Choroid plexus epithelial cell (primary cell): ENCODE data around the gene SPARC.

Source experiments
- DNase-seq: peaks from one replicate; pipeline ENCODE4 v3.0.0-alpha.2; 2010; ENCODE audit warnings: low read depth
- H3K4me3 ChIP-seq: 2 replicates; pipeline ENCODE4 v1.5.1; 2011; ENCODE audit warnings: low read depth, mild to moderate bottlenecking, control low read depth, low read length, moderate library complexity
- CTCF ChIP-seq: conservative IDR thresholded peaks from 2 replicates; pipeline ENCODE4 v1.5.1; 2011; ENCODE audit warnings: low read depth, mild to moderate bottlenecking, control low read depth, inconsistent platforms, low read length, moderate library complexity

Gene SPARC

GRCh38 chr5:151625285-151625684, 61.4 kb downstream of the SPARC start:
- TF ChIP-seq CTCF: no peak
- DNase-seq: no peak
- no peak overlapping the region for H3K4me3 ChIP-seq

DNA sequence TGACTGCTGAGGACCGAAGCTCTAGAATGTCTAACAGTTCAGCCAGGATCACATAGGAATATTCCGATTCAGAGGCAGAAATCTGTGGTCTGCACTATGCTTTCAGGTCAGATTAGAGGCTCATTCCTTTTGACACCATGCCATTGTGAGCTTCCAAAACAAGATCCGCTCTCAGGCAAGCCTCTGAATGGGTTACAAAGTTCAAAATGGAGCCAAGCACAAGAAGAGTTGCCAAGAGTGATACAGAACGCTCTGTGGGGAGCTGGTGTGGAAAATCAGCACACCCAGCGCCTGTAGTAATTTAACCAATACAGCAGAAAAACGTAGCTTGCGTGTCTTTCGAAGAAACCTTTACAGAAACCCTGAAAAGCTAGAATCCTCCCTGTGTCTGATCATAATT, 62.2 kb downstream of the SPARC start:
- H3K4me3 ChIP-seq: no peak overlapping the region
- TF ChIP-seq CTCF: no peak
- peak; percentile 15 for DNase-seq

DNA sequence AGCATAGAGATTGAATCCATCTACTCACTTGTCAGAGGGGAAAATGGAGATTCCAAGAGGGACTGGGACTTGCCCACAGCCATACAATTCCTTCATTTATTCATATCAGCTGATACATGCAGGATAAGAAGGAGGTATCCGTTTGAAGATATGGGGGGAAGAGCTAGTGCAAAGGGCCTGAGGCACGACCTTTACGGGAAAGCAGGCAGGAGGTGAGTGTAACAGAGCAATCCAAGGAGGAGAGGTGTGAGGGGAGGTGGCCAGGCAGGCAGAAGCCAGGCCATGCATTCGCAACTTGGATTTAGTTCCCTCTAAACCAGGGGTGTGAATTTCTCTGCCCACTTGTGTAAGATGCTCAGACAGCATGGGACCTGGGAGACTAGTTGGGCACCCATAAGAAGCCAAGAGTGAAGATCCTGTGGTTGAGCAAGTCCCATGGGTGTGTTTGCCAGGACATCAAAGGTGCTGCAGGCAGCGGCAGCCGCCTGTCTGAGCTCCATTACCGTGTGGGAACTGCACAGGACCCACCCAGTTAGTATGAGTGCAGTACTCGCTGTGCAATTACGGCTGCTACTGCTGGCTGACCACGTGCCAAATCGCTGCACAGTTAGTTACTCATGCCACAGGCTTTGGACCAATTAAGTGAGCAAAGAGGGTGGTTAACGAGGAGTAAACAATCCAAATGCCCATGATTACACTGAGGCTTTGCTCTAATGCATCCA, 64.2 kb downstream of the SPARC start:
- no peak for TF ChIP-seq CTCF
- no peak for DNase-seq
- no peak overlapping the region for H3K4me3 ChIP-seq

DNA sequence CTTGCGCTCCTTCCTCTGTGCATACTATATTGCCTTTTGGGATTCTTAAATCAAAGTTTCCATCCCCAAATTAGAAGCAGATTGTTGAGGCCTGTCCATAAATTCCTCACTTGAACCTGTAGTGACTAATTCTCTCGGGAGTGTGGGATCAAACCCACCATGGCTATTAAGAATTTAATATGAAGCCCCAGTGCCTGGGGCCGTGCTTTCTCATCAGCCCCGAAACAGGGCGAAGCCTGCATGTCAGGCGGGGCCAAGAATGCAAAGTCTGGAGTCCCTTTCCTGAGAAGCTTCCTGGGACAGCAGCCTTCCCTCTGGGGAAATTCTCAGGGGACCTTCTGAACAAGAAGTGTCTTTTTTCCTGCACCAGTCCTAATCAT, 66.3 kb downstream of the SPARC start:
- no peak for TF ChIP-seq CTCF
- no peak overlapping the region for H3K4me3 ChIP-seq
- no peak for DNase-seq

DNA sequence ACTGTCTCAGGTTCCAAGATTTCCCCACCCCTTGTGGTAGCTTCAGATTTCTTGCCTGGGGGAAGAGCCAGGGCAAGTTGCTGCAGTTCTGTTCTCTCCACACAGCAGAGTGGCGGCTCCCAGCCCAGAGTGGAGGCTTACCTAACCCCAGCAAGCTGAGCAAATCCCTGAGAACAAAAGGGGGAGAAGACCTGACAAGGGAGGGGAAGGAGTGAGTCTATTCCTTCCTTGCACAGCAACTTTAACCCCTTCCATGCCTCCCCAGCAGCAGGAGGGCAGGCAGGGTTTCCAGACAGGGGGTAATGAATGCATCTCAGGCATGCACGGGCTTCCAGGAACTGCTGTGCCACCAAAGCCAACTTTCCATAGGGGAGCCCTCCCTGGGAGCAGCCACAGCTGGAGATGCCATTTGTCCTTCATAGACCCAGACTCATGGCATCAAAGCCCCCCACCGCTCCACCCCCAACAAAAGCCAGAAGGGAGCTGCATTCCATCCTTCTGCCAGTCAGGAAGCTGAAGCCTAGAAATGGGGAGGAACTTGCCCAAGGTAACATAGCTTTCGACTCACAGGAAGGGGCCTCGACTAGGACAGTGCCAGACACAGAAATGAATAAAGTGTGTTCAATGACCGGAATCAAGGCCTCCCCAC, 66.8 kb downstream of the SPARC start:
- TF ChIP-seq CTCF: no peak
- peak; percentile 13 for DNase-seq
- no peak overlapping the region for H3K4me3 ChIP-seq

GRCh38 chr5:151618907-151619306, 67.8 kb downstream of the SPARC start:
- DNase-seq: no peak
- H3K4me3 ChIP-seq: no peak overlapping the region
- TF ChIP-seq CTCF: no peak
